NCI-H345 treated with DMSO at 0.1 percent for 48 hours (cell line): ENCODE measurements around the gene SCAPER.
"Not testable (repeated sequence)": the region's sequence is repeated elsewhere in the genome, so short reads cannot be mapped to it uniquely, and the experiment has no call there.

Experiments
- DNase-seq: peaks from one replicate; lab custom pipeline; 2025; ENCODE audit not compliant: unreplicated experiment; lab: John Stamatoyannopoulos, UW

Gene SCAPER

DNA sequence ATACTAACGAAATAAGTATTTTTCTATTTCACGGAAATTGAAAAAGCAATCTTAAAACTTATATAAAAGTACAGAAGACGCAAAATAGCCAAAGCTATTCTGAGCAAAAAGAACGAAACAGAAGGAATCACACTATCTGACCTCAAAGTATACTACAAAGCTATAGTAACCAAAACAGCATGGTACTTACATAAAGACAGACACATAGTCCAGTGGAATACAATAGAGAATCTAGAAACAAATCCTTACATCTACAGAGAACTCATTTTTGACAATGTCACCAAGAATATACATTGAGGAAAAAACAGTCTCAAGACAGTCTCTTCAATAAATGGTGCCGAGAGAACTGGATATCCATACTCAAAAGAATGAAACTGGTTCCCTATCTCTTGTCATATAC, 322.6 kb downstream of the SCAPER start:
- DNase-seq, result no peak

DNA sequence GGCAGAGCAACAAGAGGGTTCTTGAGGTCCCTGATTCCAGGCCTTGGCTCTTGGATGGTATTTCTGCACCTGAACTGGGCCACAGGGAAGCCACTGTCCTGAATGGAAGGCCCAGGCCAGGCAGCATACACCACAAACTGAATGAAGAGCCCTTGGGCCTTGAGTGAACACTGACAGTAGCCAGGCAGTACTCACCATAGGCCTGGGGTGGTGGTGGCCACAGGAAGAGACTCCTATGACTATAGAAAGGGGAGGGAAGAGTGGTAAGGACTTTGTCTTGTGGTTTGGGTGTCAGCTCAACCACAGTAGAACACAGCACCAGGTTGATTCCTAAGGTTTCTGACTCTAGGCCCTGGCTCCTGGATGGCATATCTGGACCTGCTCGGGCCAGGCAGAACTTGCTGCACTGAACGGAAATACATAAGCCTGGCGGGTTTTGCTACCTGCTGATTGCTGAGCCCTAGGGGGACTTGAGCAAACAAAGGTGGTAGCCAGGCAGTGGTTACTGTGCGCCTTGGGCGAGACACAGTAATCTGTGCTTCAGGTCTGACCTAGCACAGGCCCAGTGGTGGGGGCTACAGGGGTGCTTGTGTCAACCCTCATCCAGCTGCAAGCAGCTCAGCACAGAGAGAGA, 327.1 kb downstream of the SCAPER start:
- DNase-seq, result no peak

DNA sequence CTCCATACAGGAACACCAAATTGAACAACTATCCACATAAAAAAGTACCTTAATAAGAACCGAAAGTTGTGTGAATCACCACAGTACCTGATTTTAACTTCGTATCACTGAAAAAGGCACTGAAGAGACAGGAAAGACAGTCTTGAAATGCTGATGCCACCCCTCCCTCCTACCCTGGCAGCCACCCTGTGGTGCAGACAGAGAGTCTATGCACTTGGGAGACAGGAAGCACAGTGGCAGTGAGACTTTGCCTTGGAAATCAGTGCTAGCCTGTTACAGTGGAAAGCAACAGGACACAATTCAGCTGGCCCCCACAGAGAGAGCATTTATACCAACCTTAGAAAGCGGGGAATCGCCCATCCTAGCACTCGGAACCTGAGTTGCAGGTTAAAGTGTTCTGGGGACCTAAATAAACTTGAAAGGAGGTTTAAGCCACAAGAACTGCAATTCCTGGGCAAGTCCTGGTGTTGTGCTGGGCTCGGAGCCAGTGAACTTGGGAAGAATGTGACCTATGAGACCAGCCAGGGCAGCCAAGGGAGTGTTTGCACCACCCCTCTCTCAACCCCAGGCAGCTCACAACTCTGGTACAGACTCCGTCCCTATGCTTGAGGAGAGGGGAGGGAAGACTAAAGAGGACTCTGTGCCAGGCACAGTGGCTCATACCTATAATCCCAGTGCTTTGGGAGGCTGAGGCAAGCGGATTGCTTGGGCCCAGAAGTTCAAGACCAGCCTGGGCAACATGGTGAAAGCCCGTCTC, 328.4 kb downstream of the SCAPER start:
- no peak for DNase-seq

DNA sequence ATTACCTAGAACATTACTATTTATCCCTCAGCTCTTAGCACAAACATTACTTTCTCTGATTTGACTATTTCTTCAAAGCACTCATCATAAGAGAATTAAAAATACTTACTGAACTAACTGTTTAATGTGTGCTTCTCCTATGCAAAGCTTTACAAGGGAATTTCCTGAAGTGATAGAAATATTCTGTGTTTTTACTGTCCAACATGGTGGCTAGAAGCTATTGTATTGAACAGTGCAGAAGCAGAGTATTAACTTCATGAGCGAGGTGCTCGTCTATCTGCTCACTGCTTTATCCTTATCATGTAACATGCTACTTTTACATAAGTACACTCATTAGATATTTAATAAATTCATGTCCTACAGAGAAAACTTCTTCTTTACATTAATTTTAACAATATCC, 329.5 kb downstream of the SCAPER start:
- no peak for DNase-seq

DNA sequence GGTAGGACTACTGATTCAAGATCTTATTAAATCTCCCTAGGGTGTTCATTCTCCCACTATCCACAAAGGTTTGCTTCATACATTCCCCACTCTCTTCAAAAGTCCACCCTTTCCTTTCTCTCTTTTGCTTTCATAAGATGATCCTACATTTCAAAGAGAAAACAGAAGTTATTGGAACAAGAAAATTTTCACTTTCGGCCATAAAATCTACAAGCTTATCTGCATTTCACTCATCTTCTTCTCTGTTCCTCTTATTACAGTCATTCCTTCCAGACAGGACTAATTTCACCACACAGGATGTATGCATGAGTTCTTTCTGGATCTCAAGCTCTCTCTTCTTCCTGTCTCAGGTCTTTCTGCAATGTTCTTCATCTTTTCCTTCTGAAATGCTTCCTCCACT, 329.9 kb downstream of the SCAPER start:
- DNase-seq, result no peak

DNA sequence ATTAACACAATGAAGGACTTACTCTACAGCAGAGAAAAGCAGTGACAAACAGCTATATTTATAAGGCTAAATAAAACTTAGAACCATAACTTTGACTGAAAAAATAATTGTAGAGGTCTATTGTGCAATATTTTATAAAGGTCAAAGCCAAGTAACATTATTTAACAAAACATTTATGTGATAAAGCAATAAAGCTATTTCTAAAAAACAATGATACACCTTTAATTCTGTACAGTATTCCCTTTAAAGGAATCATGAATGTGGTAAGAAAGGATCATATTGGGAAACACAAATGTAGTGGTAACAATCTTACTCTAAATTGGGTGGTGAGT, 332.2 kb downstream of the SCAPER start:
- no peak for DNase-seq

DNA sequence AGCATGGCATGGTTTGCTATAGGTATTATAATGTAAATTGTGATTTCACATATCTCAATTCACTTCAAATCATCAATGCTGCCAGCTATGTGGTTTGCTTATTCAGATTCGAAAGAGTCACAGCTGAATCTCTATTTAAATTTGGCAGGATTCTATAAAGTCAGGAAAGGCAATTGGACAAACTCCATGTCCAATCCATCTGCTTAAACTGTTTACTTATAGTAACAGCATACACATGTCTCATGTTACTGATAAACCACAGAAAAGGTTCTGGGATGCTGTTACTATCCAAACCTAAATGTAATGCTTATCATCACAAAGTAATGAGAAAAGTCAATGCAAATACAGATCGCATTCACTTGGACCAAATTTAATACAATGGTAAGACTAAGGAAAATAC, 338.9 kb downstream of the SCAPER start:
- no peak for DNase-seq

DNA sequence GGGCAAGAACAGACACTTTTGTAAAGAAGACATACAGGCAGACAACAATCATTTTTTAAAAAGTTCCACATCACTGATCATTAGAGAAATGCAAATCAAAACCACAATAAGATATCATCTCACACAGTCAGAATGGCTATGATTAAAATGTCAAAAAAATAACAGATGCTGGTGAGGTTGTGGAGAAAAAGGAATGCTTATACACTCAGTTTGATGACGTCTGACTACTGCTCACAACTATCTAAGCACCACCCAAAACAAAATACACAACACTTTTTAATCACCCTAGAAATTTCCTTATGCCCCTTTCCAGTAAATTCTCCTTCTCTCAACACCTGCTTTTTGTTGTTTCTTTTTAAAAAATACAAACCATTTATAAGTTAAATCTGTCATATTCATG, 339.8 kb downstream of the SCAPER start:
- no peak for DNase-seq

DNA sequence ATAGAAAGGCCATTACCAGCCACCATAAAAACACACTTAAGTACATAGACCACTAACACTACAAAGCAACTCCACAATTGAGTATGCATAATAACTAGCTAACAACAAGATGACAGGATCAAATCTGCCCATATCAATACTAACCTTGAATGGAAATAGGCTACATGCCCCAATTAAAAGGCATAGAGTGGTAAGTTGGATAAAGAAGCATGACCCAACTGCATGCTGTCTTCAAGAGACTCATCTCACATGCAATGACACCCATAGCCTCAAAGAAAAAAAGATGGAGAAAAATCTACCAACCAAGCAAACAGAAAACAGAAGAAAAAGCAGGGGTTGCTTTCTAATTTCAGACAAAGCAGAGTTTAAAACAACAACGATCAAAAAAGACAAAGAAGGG, 349.9 kb downstream of the SCAPER start:
- no peak for DNase-seq

DNA sequence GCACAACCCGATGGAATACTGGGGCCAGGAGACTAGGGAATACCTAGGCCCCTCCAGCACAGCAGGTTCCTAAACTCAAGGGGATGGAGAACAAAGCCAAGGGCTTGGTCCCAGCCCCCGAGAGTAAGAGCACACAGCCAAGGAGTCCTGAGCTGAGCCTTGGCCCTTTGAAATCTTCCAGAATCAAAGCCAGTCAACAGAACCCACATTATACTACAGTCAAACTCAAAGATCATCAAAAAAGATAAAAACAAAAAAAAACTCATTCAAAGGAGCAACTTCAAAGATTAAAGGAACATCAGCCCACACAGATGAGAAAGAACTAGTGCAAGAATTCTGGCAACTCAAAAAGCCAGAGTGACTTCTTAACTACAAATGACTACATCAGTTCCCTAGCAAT, 351.6 kb downstream of the SCAPER start:
- DNase-seq, result no peak

DNA sequence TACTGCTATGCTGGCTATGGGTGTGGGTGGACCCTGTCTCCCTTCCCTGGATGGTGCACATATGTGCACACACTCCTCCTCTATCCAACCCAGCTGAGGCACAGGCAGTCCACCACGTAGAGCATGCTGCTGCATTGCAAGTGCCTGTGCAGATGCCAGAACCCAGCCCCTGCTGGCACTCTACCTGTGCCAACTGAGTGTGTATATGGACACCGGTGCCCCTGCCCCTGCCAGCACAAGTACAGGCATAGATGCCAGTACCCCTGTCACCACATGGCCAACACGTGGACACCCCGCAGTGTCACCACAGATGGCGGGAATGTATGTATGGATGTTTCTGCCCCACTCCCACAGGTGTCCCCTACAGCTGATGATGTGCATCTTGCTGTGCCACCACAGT, 352.0 kb downstream of the SCAPER start:
- no peak for DNase-seq

DNA sequence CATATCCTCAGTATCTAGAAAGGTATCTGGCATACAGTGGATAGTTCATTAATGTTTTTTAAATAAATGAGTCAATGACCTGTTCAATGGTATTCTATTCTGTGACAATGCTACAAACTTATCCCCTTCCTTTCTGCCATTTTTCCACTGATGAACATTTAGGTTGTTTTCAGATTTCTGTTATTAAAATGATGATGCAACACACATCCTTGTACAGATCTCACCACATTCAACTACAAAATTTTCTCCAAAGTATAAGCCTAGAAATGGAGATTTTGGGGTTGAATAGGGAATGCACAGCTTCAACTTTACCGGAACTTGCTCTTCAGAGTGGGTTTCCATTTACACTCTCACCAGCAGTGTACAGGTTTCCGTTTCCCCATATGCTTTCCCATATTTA, 358.3 kb downstream of the SCAPER start:
- DNase-seq, result no peak

DNA sequence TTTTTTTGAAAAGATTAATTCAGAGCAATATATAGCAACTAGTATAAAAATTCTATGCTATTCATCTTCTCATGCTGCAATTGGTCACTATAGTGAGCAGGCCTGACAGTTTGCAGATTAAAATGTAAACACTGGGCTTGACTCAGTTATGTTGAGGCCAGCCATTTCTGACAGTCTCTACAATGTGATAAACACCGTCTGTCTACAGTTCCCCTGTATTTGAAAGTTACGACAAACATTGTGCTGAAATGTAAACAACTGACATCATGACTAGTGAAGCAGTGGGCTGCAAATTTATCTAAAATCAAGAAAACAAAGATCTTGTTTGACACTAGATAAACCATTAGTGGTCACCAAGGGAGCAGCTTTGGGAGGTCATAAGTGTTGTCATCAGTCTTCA, 371.1 kb downstream of the SCAPER start:
- DNase-seq, result no peak

DNA sequence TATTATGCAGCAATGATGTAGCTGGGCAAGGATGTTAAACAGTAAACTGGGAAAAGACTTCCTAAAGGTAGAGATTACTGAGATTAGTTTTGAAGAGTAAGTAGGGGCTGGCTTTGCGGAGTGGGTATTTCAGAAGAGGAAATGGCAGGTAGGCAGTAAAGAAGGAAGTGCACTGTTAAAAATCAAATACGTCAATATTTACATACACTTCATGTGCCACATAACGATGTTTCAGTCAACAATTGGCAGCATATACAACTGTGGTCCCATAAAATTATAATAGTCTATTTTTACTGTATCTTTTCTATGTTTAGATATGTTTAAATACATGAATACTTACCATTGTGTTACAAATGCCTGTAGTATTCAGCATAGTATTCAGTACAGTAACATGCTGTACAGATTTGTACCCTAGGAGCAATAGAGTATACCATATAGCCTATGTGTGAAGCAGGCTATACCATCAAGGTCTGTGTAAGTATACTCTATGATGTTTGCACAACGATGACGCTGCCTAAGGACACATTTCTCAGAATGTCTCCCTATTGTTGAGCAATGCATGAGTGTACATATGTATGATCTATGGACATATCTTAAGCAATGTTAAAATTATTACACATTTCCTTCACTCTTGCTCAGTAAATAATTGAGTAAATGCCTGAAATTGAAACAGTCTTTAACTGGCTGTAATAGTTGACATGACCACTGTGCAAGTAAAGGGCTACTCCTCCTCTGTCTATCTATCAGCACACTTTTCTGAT, 371.9 kb downstream of the SCAPER start:
- no peak for DNase-seq

DNA sequence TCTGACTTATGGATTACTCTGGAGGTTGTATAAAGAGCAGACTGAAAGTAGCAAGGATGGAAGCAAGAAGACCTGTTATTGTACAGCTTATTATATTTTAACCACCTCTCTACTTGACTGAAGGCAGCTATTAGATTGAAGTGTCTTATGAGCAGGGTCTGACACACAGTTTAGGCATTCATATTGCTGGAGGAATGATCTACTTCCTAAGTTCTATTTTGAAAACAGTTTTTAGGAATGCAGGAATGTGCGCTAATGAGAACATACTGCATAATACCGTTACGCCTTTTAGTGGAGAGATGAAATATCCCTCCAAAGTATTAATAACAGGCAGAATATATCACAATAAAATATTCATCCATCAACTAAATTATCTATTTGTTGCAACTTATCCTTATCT, 375.2 kb downstream of the SCAPER start:
- no peak for DNase-seq

DNA sequence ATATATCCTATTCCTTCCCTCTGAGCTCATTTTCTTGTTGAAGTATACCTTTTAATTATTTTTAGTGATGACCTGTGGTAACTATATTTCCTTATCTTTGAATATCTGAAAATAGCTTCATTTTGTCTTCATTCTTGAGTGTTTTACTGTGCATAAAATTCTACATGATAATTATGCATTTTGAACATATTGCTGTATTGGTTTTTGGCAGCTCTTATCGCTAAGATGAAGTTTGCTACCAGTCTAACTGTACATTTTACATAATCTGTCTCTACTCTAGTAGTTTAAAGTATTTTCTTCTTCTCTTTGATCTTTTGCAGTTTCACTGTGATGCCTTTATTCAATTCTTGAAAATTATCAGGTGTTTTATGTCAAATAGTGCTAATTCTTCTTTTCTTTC, 379.0 kb downstream of the SCAPER start:
- DNase-seq, result no peak

DNA sequence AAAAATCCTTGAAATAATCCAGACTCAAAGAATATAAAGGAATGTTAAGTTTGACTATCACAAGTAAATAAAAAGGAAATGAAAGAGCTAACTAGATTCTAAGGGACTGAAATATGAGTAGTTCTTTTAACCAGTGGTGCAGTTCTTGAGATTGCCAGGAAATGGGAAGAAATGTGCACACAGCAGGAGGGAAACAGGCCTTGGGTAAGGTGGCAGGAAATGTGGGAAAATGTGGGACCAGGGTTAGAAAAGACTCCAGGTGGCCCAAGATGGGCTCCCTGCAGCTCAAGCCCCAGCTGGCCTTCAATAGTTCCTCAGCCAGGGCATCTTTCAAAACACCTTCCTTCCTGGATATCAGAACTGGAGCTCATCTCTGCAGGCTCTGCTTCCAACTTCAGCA, 387.2 kb downstream of the SCAPER start:
- no peak for DNase-seq

DNA sequence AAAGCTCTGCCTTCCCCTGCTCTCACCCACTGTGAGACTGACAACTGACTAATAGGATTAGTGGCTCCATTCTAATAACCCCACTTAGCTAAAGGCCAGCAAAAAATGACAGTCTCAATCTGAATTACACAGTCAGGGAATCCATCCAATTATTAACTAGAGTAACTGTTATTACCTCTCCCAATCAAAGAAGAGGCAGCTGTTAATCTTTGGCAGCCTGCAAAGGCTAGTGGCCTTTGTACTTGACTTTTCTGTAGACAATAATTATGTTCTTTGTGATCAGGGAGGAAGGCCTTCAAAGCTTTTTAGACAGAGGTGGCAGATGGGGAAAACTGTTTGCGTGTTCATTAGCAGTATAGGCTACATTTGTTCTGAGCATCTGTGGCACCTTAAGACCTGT, 390.9 kb downstream of the SCAPER start:
- no peak for DNase-seq

DNA sequence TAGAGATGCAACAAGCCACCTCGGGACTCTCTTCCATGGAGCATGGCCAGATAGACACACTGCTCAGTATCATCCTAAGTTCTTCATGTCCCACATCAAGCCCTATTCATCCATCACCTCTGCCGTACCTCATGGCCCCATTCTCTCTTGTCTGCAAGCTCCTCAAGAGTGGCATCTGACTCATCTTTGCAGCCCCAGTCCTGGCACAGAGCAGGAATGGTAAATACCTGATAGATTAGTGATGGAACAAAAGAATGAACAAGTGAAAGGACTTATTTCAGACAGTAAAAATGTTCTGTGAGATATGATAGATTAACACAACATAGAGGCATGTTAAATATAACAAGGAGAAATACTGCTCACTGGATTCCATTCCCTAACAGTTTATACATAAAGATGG, 392.2 kb downstream of the SCAPER start:
- no peak for DNase-seq

DNA sequence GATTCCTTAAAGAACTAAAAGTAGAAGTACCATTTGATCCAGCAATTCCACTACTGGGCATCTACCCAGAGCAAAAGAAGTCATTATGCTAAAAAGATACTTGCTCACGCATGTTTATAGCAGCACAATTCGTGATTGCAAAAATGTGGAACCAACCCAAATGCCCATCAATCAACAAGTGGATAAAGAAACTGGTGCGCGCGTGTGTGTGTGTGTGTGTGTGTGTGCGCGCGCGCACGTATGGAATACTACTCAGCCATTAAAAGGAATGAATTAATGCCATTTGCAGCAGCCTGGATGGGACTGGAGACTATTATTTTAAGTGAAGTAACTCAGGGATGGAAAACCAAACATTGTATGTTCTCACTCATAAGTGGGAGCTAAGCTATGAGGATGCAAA, 394.5 kb downstream of the SCAPER start:
- not testable (repeated sequence) for DNase-seq

DNA sequence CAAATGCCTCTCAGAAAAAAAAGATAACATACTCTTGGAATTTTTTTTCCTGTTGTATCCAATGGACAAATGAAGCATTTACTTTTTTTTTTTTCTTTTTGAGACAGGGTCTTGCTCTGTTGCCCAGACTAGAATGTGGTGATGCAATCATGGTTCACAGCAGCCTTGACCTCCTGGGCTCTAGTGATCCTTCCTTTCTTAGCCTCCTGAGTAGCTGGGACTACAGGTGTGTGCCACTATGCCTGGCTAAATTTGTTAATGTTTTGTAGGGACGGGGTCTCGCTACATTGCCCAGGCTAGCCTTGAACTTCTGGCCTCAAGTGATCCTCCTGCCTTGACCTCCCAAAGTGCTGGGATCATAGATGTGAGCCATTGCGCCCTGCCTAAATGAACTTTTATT, 401.3 kb downstream of the SCAPER start:
- DNase-seq, result no peak

DNA sequence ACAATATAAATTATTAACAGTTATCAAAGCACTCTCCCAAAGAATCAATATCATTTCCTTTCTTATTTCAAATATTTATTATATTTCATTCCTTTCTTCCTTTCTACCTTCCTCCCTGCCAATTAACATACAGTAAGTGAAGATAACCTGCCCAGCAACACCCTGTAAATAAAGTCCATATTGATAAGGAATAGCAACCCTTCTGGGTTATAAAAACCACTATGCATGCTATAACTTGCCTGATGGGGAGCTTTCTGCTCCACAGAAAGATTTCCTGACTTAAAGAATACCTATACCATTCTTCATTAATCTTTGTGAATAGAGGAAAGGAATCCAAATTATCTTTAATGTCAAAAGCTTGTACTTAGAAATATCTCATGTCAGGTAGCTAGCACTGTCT, 402.0 kb downstream of the SCAPER start:
- DNase-seq, result no peak
